Stimulated activated CD8-positive, alpha-beta memory T cell treated with anti-CD3 and anti-CD28 coated beads, Interleukin-2, amount 100 ng/mL, for 48 hours (primary cell): ENCODE measurements around the gene TCAIM.

Experiments
- DNase-seq, 2 donors: peaks; one replicate each; pipeline ENCODE4 v3.0.0-alpha.2; 2020; ENCODE audit warnings: low read depth in 2 of 2

TCAIM gene

GRCh38 chr3:44445786-44446185 is 107.2 kb downstream of the TCAIM start:
- DNase-seq = no peak

DNA sequence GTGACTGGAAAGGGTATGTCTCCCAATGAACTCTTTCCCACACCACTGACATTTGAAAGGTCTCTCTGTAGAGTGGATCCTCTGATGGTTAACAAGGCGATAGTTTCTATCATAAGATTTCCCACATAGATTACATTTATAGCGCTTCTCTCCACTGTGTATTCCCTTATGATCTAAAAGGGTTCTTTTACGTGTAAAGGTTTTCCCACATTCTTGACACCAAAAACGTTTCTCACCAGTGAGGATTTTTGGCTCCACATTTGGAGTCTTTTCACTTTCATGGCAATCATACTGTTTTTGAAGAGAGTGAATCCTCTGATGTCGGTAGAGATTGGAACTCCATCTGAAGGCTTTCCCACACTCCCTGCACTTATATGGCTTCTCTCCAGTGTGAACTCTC is 108.4 kb downstream of the TCAIM start:
- DNase-seq = no peak

GRCh38 chr3:44451441-44451840 is 112.9 kb downstream of the TCAIM start:
- DNase-seq = no peak

- no peak for DNase-seq
Observed at GRCh38 chr3:44454258-44454657, 115.7 kb downstream of the TCAIM start.

DNA sequence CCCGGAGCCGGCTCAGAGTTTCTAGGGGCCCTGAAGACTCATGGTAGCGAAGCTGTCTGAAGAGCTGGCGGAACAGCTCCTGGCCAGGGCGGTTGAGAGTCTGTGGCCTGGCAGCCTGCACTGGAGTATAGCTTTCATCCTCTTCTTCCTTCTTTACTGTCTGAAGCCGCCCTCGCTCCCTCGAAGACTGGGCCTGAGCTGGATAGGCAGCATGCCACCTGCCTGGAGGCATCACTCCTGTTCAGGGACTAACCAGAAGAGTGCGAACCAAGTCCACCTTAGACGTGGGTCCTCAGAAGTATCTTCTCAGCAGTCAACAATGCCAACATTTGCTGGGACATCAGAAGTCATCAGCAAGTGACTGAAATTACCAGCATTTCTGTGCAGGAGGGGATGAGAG is 116.8 kb downstream of the TCAIM start:
- no peak for DNase-seq
